Loucy (cell line): Measurements from ENCODE around the gene TRAPPC2L.

Experiments used
- H2AFZ ChIP-seq: fragments of 200-600 bp; sonication (generic); 2 replicates; pipeline ENCODE4 v1.6.0; 2016; ENCODE audit warnings: antibody characterized with exemption, mild to moderate bottlenecking, low read length, moderate library complexity
- H3F3A ChIP-seq: fragments of 200-600 bp; 2 replicates; pipeline ENCODE4 v1.6.0; 2016; ENCODE audit warnings: antibody characterized with exemption, low read depth, mild to moderate bottlenecking
- H3K27me3 ChIP-seq: fragments of 200-600 bp; sonication (generic); 2 replicates; pipeline ENCODE4 v1.6.1; 2014; ENCODE audit warnings: low read length, mild to moderate bottlenecking; ENCODE audit not compliant: insufficient read depth, poor library complexity, severe bottlenecking
- H3K36me3 ChIP-seq: fragments of 200-600 bp; sonication (generic); 2 replicates; pipeline ENCODE4 v1.6.1; 2016; ENCODE audit warnings: low read length; ENCODE audit not compliant: insufficient read depth
- H3K4me1 ChIP-seq: fragments of 200-600 bp; sonication (generic); 2 replicates; pipeline ENCODE4 v1.5.1; 2014; ENCODE audit warnings: low read length, mild to moderate bottlenecking; ENCODE audit not compliant: insufficient read depth, poor library complexity, severe bottlenecking
- H3K4me2 ChIP-seq: fragments of 200-600 bp; sonication (generic); 2 replicates; pipeline ENCODE4 v1.6.0; 2014; ENCODE audit warnings: antibody characterized with exemption, low read length, low read depth, mild to moderate bottlenecking; ENCODE audit not compliant: poor library complexity, severe bottlenecking
- H3K4me3 ChIP-seq: fragments of 200-600 bp; sonication (generic); 2 replicates; pipeline ENCODE4 v1.5.1; 2014; ENCODE audit warnings: low read length, mild to moderate bottlenecking, mixed read lengths; ENCODE audit not compliant: poor library complexity, severe bottlenecking
- H3K79me2 ChIP-seq: fragments of 200-600 bp; sonication (generic); 2 replicates; pipeline ENCODE4 v1.6.1; 2014; ENCODE audit warnings: low read length; ENCODE audit not compliant: insufficient read depth
- H3K9ac ChIP-seq: fragments of 200-600 bp; sonication (generic); 2 replicates; pipeline ENCODE4 v1.6.0; 2014; ENCODE audit warnings: mild to moderate bottlenecking, low read depth, low read length, moderate library complexity; ENCODE audit not compliant: poor library complexity, severe bottlenecking
- H3K9me2 ChIP-seq: fragments of 200-600 bp; sonication (generic); replicated peaks from 2 replicates; pipeline ENCODE4 v1.6.1; 2016; ENCODE audit warnings: low read depth, low read length, mixed read lengths
- H3K9me3 ChIP-seq: fragments of 200-600 bp; sonication (generic); 2 replicates; pipeline ENCODE4 v1.6.1; 2014; ENCODE audit warnings: mild to moderate bottlenecking, antibody characterized with exemption, low read length, low read depth; ENCODE audit not compliant: insufficient read depth
- H4K20me1 ChIP-seq: fragments of 200-600 bp; sonication (generic); 2 replicates; pipeline ENCODE4 v1.6.0; 2014; ENCODE audit warnings: antibody characterized with exemption, low read length, mild to moderate bottlenecking; ENCODE audit not compliant: insufficient read depth, poor library complexity, severe bottlenecking
- CTCF ChIP-seq: fragments of 200-600 bp; sonication (generic); conservative IDR thresholded peaks from 2 replicates; pipeline ENCODE4 v1.5.1; 2014; ENCODE audit warnings: mild to moderate bottlenecking, antibody characterized with exemption, low read length
- EZH2phosphoT487 ChIP-seq: fragments of 200-600 bp; IDR thresholded peaks from 2 replicates; pipeline ENCODE4 v1.6.1; 2018; ENCODE audit warnings: antibody characterized with exemption, mild to moderate bottlenecking, moderate library complexity, borderline replicate concordance

The TRAPPC2L gene

GRCh38 chr16:88815227-88815626, 41.7 kb upstream of the TRAPPC2L start:
- Histone ChIP-seq H3K4me1 (no peaks in the 10 kb centered on the region), H3K27me3 (no peaks in the 10 kb centered on the region), H3K4me2 (no peak overlapping the region), H3K36me3 (no peaks in the 10 kb centered on the region), H2AFZ (no peak overlapping the region), H3K9me2 (no peaks in the 10 kb centered on the region), H3K9me3 (no peaks in the 10 kb centered on the region), H3K4me3 (no peak overlapping the region), H4K20me1 (peaks cover 9% of the 10 kb centered on the region), H3K9ac (no peak overlapping the region), H3K79me2 (peaks cover 9% of the 10 kb centered on the region; the same call in 1 of the 2 replicates), H3F3A (no peaks in the 10 kb centered on the region)
- no peak for TF ChIP-seq CTCF
- no peak for TF ChIP-seq EZH2phosphoT487

GRCh38 chr16:88815901-88816589, 40.9 kb upstream of the TRAPPC2L start:
- H3K79me2 ChIP-seq: peaks cover 1% of the 10 kb centered on the region; the same call in 1 of the 2 replicates
- H3K9ac ChIP-seq: no peak overlapping the region
- no peaks in the 10 kb centered on the region for H3K9me3 ChIP-seq
- TF ChIP-seq CTCF (peak; percentile 60), EZH2phosphoT487 (no peak)
- no peaks in the 10 kb centered on the region for H3K27me3 ChIP-seq
- no peak overlapping the region for H2AFZ ChIP-seq
- no peaks in the 10 kb centered on the region for H3K36me3 ChIP-seq
- H3K4me1 ChIP-seq: no peaks in the 10 kb centered on the region
- H3K4me3 ChIP-seq: no peak overlapping the region
- no peaks in the 10 kb centered on the region for H3F3A ChIP-seq
- no peak overlapping the region for H3K4me2 ChIP-seq
- peaks cover under 1% of the 10 kb centered on the region for H4K20me1 ChIP-seq
- no peaks in the 10 kb centered on the region for H3K9me2 ChIP-seq

- Histone ChIP-seq H2AFZ (no peak overlapping the region), H3K4me2 (no peak overlapping the region), H3K79me2 (no peaks in the 10 kb centered on the region), H3K27me3 (no peaks in the 10 kb centered on the region), H3K4me3 (no peak overlapping the region), H3K4me1 (no peaks in the 10 kb centered on the region), H3F3A (no peaks in the 10 kb centered on the region), H3K9me3 (no peaks in the 10 kb centered on the region), H3K9me2 (no peaks in the 10 kb centered on the region), H3K9ac (no peak overlapping the region), H4K20me1 (no peaks in the 10 kb centered on the region), H3K36me3 (no peaks in the 10 kb centered on the region)
- TF ChIP-seq CTCF (no peak), EZH2phosphoT487 (no peak)
Observed at GRCh38 chr16:88816736-88817535, 40.0 kb upstream of the TRAPPC2L start.
